ENCODE results near the gene IP6K3.

The IP6K3 gene

DNA sequence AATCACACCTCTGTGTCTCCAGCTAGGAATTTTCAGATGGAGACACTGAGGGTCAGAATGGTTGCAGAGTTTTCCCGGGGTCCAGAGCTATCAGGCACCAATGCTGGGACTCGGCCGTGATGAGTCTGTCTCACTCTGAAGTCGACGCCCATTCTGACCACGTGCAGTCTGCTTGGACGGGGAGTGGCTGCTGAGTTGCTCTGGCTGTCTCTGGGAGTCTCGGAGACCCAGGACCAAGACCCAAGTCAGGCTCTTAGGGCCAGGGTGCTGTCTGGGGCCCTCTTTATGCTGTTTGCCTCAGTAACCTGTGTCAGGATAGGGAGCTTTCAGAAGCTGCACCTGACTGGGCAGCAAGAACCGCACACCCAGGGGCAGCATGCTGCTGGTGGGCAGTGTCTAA, 4.6 kb downstream of the IP6K3 start:
- H3K4me3 ChIP-seq (ENCODE audit: low read depth, low read length) = no peak overlapping the region

DNA sequence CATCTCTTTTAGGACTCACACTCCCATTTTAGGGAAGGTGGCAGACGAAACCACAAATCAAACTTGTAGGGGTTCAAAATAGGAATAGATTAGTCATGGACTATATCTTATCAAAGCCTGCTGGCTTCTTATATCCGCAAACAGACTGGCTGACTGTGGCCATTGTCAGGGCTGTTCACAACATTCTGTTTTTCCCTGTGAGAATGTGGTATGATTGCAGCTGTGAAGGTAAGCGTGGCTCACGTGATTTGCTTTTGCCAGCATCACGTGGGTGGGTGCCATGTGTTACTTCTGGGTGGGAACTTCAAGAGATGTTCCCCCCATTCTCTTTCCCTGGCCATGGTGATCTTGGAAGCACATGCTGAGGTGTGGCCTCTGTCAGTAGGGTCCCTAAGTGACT, 5.9 kb downstream of the IP6K3 start:
- no peak overlapping the region for H3K4me3 ChIP-seq (ENCODE audit: low read depth, low read length)

DNA sequence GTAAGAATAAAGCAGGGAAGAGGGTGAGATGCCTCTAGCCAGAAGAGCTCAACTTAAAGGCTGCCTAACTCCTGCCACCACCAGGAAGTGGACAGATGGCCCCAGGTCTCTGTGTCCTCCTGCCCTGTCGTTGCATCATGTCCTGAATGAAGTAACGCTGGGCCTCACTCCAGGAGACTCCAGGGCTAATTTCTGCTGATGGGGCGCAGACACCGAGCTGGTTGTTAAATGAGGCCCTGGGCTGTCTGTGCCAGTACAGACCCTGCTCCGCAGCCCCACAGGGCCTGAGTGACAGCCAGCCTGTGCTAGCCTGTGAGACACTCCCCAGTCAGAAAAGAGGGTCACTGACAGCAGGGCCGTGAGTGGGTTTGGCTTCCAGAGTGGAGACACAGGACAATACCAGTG, 6.5 kb downstream of the IP6K3 start:
- no peak overlapping the region for H3K4me3 ChIP-seq (ENCODE audit: low read depth, low read length)

DNA sequence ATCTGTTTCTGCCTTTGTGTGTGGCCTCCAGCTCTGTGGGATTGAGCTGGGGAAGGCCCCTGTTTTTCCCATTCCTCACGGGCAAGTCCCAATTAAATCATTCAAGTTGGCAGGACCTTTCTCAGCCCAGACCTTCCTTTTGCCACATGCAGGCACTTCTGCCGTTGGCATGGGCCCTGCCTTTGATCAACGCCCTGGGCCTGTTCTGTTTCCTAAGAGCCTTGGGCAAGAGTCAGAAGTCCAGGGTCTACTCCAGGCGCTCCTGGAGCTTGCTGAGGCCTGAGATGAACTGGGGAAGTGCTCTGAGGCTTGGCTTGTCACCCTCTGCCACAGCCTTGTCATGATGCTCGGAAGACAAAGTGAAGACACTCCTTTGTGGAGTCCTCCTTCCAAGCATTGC, 7.1 kb downstream of the IP6K3 start:
- H3K4me3 ChIP-seq (ENCODE audit: low read depth, low read length) = no peak overlapping the region

DNA sequence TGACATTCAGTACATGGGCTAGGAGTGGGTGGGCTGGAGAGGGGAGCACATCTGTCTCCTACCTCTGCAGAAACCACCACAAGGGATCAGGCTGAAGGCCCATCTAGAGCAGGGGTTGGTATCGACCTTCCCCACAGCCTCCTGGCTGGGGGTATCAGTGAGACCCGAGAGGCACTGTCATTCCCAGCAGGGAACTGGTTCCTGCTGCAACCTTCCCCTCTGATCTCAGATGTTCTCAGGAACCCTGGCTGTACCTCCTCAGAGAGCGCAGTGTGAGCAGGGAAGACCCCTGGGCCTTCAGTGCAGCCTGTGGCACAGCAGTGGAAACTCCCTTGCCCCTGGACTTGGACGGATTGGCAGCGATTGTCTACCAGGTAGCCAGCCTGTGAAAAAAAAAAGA, 7.8 kb downstream of the IP6K3 start:
- H3K4me3 ChIP-seq (ENCODE audit: low read depth, low read length) = no peak overlapping the region

DNA sequence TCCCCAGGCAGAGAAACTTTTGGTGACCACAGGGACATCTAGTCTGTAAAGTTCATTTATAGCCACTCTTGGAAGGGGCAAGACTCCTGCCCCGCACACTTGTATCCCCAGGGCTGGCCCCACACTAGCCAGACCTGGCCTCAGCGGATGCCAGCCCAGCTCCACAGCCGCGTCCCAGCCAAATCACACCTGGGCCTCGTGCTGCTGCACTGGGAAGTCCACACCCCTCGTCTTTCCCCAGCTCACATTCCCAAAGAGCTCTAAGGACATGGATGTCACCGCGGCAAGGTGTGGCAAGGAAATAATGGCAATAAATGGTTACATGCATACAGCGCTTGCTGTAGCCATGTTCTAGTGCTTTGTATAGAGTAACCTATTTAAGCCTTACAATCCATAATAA, 8.6 kb downstream of the IP6K3 start:
- no peak overlapping the region for H3K4me3 ChIP-seq (ENCODE audit: low read depth, low read length)

DNA sequence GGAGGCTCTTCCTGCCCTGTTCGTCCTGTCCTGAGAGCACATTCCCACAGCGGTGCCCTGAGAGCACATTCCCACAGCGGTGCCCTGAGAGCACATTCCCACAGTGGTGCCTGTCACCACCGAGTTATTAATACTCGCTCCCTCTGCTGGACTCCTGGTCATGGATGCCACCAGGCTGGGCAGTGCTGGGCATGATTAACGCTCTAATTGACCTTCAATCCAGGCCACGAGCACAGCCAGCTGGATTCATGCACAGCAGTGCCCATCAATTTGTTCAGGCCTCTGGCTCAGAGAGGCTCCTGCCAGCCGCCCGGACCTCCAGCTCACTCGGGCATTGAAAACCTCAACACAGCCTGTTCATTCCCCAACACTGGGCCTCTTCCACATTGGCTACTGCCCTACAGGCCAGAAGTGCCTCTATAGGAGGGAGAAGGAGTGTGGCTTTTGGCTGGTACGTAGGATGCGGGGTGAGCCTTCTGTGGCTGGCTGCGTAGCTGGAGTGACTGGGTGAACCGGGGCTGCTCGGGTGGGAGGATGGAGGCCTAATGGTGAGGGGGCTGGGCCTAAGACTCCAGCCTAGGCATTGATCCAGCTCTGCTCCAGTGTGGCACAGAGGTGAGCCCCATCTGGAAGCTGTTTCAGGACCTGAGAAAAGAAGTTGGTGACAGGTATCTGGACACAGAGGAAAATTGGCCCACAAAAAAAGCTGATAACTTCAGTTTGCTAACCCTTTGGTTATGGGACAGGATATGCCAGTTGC, 9.3 kb downstream of the IP6K3 start:
- no peak overlapping the region for H3K4me3 ChIP-seq (ENCODE audit: low read depth, low read length)

DNA sequence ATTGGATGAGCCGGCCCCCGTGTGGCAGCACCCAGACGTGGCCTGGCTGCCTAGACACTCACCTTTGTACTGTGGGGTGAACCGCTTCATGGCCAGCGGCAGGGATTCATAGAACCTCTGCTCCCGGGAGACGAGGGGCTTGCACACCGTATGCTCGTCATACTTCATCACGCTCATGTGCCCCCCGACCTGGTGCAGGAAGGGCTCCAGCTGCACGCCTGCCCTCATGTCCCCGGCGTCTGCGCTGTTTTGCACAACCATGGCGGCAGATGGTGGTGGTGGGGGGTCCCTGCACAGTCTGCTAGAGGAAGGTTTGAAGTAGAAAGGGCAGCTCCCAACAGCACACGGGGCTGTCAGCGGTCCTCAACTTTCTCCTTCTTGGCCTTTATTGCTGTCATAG, 11.5 kb downstream of the IP6K3 start:
- no peak overlapping the region for H3K4me3 ChIP-seq (ENCODE audit: low read depth, low read length)

DNA sequence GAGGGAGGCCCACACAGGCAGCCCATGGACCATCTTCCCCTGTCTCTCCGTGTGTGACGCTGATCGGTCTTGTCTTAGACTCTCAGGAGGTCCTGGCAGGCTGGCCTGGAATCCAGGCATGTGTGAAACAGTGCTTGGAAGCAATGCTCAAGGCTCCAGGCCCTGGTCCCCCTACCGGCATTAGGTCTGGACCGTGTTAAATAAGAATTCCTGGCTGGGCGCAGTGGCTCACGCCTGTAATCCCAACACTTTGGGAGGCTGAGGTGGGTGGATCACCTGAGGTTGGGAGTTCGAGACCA, 13.0 kb downstream of the IP6K3 start:
- H3K4me3 ChIP-seq (ENCODE audit: low read depth, low read length) = no peak overlapping the region

DNA sequence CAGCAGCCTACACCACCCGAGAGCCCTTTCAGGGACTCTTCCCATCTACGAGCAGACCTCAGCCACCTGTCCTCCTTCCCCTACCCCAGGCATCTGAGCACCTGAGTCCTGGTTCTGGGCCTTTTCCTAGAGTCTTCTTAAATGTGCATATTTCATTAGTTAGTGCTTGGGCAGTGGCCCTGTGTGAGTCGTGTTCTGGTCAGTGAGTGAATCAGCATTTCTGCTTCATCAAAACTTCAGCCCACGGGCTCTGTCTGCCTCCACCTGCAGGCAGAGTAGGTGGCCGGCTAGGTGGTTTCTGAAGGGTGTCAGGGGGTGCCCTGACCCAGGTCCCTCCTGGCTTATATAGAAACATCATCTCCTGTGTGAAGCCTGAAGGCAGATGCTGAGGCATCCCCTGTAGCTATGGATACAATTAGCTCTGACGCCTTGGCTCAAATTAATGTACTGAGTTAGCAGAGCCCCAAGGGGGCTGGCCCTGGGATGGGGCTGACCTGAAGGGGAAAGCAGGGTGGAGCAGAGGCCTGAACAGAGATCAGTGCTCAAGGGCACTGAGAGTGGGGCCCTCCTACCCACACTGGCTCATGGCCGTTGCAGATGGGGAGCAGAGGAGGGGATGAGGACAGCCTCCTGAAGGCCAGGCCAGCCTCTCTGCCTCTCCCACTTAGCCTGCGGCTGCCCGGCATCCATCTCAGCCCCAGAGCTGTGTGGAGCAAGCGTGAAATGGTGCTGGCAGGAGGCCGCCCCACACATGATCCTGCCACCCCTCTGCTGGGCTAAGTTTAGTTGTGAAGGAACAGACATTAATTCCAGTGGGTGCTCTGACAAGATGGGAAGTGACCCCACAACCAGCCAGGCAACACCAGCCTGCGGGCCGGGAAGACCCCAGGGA, 13.6 kb downstream of the IP6K3 start:
- no peak overlapping the region for H3K4me3 ChIP-seq (ENCODE audit: low read depth, low read length)

DNA sequence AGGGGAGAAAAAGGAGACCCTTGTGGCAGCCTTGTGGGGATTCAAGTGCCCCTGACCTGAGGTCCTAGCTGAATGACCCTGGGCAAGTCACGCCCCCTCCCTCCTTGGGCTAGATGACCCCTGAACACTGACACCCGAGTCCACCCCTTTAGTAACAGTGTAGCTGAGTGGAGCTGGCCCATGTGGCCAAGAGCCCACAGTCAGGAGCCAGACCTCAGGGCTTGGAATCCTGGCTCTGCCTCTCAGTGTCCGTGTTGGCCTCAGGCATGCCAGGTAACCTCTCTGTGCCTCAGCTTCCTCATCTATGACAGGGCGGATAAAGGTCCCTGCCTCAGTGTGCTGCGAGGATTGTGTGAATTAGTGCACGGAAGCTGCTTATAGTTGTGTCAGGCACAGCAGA, 14.3 kb downstream of the IP6K3 start:
- no peak overlapping the region for H3K4me3 ChIP-seq (ENCODE audit: low read depth, low read length)

DNA sequence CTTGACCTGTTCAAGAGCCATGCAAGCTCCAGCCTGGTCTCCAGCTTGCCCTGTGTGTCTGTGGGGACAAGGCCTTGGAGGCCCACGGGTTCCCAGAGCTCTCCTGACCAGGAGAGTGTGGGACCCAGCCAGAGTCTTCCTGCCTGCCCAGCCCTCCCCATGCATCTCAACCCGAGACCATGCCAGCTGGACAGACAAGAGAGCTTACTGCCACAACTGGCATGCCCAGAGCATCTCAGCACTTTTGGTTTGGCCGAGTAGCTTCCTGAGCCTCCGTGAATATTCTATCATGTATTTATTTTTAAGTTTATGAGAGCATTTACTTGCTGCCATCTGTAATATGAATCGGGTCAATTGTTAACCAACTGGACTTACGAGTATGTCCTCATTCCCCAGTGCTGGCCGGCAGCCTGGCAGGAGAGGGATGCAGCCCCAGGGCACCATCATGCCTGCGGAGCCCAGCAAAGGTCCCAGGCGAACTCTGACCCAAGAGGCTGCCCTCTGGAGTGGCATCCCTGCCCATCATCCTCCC, 14.9 kb downstream of the IP6K3 start:
- H3K4me3 ChIP-seq (ENCODE audit: low read depth, low read length) = no peak overlapping the region

DNA sequence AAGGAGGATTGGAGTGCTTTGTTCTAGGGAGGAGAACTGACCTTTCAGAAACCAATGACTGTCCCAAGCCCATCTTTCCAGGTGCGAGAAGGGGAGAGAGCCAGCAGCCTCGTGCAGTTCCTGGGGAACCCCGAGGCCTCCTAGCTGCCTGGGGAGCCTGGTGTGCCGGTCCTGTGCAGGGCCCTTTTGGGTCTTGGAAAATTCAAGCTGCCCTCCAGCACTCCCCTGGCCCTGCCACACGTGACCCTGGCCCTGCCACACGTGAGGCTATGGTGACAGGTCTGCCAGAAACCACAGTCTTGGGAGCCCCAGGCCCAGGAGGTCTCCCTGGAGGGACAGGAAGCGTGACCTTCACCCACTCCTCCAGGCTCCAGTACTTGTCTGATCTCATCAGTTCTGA, 15.7 kb downstream of the IP6K3 start:
- no peak overlapping the region for H3K4me3 ChIP-seq (ENCODE audit: low read depth, low read length)

DNA sequence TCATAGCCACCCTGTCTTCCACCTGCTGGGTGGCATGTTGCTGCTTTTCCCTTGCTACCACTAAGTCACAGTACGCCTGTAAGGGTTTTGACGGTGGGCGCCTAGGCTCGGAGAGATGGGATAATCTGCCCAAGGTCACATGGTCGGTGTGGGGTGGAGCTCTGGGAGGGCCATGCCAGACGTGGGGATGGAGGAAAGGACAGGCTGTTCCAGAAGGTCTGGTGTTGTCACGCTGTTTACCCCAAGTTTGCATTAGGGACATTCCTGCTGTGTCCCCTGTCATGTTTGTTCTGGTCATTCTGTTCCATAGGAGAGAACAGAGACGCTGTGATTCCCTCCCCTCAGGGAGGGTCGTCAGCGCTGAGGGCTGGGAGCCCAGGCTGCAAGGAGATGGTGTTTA, 16.1 kb downstream of the IP6K3 start:
- no peak overlapping the region for H3K4me3 ChIP-seq (ENCODE audit: low read depth, low read length)

DNA sequence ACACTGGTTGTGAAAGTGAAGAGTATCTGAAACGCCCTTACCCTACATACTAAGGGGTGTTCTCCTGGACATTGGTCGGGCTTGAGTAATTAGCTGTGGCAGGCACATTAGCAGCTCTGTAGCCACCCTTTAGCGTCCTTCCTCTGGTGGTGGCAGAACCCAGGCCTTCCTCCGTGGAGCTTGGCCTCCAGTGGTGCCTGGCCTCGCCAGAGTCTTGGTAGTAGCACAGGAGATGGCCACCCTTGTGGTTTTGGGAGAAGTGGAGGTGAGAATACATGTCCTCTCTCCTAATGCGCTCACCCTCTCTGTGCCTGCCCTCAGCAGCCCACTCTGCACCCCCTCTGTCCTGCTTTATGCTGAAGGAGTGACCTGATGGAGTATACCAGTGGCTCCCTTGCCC, 17.6 kb downstream of the IP6K3 start:
- no peak overlapping the region for H3K4me3 ChIP-seq (ENCODE audit: low read depth, low read length)

DNA sequence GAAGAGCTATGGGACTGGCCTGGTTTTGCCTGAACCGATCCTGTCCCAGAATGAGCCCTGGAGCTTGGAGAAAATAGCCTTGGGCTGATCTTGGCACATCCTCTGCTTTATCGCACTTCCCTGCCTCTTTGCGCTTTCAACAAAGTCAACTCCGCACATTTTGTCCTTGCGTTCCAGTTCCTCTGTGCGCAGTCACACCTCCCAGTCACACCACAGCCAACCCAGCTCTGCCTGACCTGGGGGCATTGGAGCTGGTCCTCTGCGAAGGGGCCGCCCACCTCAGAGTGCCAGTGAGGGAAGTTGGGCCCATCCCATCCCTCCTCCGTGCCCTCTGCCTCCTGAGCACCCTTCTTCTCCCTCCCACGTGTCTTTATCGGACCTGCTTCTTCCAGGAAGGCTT, 18.3 kb downstream of the IP6K3 start:
- no peak overlapping the region for H3K4me3 ChIP-seq (ENCODE audit: low read depth, low read length)

DNA sequence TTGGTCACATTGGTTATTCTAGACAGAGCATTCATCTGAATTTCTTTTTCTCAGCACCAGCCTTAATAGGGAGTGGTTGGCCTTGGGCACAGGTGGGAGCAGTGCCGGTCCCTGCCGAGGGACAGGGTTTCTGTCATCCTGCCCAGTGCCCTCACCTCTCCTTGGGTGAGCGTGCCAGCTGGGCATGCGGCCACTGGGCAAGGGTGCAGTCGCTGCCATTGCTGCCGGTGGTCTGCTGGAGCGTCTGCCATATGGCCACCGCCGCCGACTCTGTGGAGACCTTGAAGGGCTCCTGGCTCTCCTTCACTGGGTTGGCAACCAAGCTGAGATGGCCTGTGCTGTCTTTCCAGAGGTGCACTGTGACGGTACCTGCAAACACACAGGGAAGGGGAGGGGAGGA, 18.8 kb downstream of the IP6K3 start:
- no peak overlapping the region for H3K4me3 ChIP-seq (ENCODE audit: low read depth, low read length)

DNA sequence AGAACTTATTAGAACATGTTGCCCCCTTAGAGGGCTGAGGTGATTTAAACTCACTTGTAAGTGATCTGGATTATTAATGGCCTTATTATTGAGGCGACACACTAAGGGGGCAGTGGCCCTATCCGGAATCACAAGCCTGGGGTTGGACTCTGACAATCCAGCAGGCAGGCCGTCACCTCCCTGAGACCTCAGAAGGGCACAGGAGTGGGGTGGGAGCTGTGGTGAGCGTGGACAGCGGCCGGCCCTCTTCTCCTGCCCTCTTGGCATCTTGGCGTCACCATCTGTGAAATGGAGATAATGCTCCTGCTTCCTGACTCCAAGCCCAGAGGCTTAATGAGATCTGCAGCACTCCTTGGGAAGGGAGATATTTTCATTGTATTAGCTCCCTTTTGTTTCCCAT, 19.6 kb downstream of the IP6K3 start:
- H3K4me3 ChIP-seq (ENCODE audit: low read depth, low read length) = no peak overlapping the region

DNA sequence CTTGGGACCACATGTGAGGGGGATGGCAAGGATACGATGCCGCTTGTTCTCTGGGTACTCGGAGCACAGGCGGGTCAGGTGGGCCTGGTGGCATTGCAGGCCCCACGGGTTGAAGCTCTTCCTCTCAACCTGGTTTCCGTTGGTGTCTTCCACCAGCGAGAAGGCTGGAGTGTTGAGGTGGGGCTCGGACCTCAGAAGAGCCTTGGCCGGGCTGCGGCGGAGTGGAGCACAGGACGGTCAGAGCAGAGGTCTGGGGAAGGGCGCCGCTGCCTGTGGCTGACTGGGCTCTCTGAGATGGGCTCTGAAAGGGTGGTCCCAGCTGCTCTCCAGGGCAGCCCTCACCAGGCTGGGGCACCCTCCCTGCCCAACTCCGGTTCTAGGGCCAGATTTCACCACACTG, 20.0 kb downstream of the IP6K3 start:
- H3K4me3 ChIP-seq (ENCODE audit: low read depth, low read length) = no peak overlapping the region

DNA sequence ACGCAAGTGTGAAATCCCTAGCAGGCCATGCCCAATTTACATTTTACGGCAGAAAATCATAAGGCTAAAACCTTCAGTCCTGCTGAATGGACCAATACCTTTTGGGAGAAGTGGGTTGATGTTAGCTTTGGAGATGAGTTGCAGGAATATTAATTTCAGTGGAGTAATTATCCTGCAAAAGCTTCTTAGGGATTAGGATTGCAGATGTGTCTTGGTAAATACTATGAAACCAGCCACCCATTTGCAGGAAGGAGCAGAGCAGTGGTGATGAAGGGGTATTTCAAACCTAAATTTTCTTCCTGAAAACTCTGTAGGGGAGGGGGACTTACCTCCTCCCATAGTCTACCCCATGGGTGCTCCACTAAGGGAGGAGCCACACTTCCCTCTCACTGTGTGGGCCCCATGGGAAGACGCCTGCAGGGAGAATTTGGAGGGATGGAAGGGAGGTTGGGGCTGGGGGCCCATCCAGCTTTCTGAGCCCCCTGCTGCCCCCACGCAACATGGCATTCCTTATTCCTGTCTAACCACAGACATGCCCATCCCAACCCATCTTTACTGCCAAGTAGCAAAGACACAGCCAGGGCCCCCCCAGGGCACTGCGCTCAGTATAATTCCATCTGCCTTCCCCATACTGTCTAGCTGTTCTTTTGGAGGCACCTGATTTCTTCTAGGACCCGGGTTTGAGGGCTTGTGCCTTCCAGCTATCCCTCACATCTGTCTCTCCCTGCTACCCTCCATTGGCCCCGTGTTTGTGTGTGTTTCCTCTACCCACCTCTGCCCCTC, 20.6 kb downstream of the IP6K3 start:
- no peak overlapping the region for H3K4me3 ChIP-seq (ENCODE audit: low read depth, low read length)

DNA sequence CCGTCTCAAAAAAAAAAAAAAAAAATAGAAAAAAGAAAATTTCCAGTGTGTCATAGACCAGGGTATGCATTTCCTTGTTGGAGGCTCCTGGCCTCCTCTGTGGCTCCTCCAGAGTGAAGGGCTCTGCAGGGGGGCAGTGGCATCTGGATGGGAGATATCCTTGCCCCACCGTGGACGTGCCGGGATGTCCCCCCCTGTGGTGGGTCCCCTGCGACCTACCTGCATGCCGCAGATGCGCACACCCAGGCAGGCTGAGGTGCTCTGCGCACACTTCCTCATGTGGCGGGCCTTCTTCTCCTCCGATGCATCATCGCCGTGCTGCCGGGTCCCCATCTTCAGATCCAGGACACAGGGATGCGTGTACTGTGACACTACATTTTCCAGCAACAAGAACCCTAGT, 21.5 kb downstream of the IP6K3 start:
- H3K4me3 ChIP-seq (ENCODE audit: low read depth, low read length) = no peak overlapping the region

All from iPS-11a (cell line).